GM18502 (cell line): ENCODE results near the gene PAK6.

Experiments
- ATAC-seq: cut with Tn5 transposase; IDR thresholded peaks from one replicate; pipeline ENCODE4 v1.9.1; 2021; ENCODE audit warnings: mild to moderate bottlenecking; ENCODE audit not compliant: unreplicated experiment, poor library complexity

PAK6 gene

GRCh38 chr15:40238532-40239403 lies at the start of gene PAK6:
TSS of gene PAK6 (plus strand) at chr15:40239063. CDS start at chr15:40264786, 25,723 bp downstream.
- no peak for ATAC-seq

GRCh38 chr15:40190591-40190990 lies 48.3 kb upstream of the PAK6 start:
- no peak for ATAC-seq

- no peak for ATAC-seq
Measured at GRCh38 chr15:40192942-40193341, 45.9 kb upstream of the PAK6 start.

- no peak for ATAC-seq
Measured at GRCh38 chr15:40197434-40197833, 41.4 kb upstream of the PAK6 start.

- no peak for ATAC-seq
Measured at GRCh38 chr15:40198355-40199085, 40.3 kb upstream of the PAK6 start.

- ATAC-seq, result no peak
Measured at GRCh38 chr15:40204100-40204499, 34.8 kb upstream of the PAK6 start.

- ATAC-seq, result peak; percentile 57
Measured at GRCh38 chr15:40217166-40217824, 21.6 kb upstream of the PAK6 start.

- ATAC-seq, result no peak
Measured at GRCh38 chr15:40219801-40220200, 19.1 kb upstream of the PAK6 start.

- no peak for ATAC-seq
Measured at GRCh38 chr15:40222131-40222530, 16.7 kb upstream of the PAK6 start.

- ATAC-seq, result no peak
Measured at GRCh38 chr15:40226736-40227135, 12.1 kb upstream of the PAK6 start.

GRCh38 chr15:40229316-40229715 lies 9.5 kb upstream of the PAK6 start:
- ATAC-seq, result no peak

GRCh38 chr15:40229956-40230355 lies 8.9 kb upstream of the PAK6 start:
- no peak for ATAC-seq

GRCh38 chr15:40232625-40233070 lies 6.2 kb upstream of the PAK6 start:
- ATAC-seq, result no peak

GRCh38 chr15:40233727-40234577 lies 4.9 kb upstream of the PAK6 start:
- ATAC-seq, result no peak

- ATAC-seq, result no peak
Measured at GRCh38 chr15:40234783-40235182, 4.1 kb upstream of the PAK6 start.

- no peak for ATAC-seq
Measured at GRCh38 chr15:40235201-40235885, 3.5 kb upstream of the PAK6 start.

GRCh38 chr15:40239404-40239692 lies 485 bp downstream of the PAK6 start:
- ATAC-seq, result no peak

GRCh38 chr15:40239693-40240618 lies 1.1 kb downstream of the PAK6 start:
- no peak for ATAC-seq
